DMS153 (cell line): ENCODE measurements around the gene TRIO.
"Not testable (repeated sequence)": the region's sequence is repeated elsewhere in the genome, so short reads cannot be mapped to it uniquely, and the experiment has no call there.

Experiments
- DNase-seq: peaks from one replicate; lab custom pipeline; 2025; lab: John Stamatoyannopoulos, UW

The TRIO gene

GRCh38 chr5:14415024-14415697, 272.0 kb downstream of the TRIO start:
- no peak for DNase-seq

DNA sequence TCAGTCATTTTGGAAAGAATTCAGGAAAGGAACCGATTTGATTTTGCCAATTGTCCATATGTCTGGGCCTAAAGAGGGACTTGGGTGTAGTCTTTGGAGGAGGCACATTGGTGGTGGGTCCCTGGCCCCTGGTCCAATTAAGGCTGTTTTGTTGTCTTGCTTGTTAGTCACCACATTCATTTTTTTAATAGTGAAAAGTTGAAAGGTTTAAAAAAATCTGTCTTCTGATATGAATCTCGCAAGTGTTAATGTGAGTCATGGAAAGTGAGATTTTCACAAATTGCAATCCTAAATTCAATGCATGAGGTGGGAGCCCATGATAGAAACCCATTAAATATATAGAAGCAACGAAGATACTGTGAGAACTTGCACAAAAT, 272.5 kb downstream of the TRIO start:
- no peak for DNase-seq

GRCh38 chr5:14416621-14417275, 273.6 kb downstream of the TRIO start:
- no peak for DNase-seq

DNA sequence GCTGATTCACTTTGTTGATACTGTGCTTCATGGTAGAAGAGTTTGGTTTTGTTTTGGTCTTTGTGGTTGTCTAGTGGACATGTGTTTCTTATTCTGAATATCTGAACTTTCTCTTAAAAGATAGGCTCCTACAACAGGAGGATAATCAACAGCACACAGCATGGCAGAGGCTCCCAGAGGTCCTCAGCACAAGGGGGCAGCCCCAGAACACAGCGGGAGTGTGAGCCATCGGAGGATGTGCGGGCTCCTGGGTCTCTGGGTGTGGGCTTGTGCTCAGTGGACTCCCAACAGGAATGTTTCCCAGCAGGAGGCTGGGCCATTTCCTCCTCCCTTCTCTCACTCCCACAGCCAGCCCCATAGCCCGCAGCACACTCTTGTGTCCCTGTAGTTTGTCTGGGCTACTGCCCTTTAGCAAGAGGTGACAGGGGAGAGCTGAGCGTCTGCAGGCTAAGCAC, 274.2 kb downstream of the TRIO start:
- DNase-seq = no peak

- no peak for DNase-seq
These were observed 274.9 kb downstream of the TRIO start for GRCh38 chr5:14417792-14418765.

DNA sequence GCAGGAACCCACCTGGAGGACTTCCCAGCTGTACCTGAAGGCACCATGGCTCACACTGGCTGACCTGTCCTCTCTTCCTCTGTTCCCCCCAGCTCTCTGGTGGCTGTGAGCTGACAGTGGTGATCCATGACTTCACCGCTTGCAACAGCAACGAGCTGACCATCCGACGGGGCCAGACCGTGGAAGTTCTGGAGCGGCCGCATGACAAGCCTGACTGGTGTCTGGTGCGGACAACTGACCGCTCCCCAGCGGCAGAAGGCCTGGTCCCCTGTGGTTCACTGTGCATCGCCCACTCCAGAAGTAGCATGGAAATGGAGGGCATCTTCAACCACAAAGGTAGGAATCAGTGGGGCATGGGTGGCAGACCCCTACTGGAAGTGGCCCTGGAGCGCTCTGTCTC, 276.5 kb downstream of the TRIO start:
- DNase-seq = no peak

- no peak for DNase-seq
These were observed 277.1 kb downstream of the TRIO start for GRCh38 chr5:14420101-14420811.

GRCh38 chr5:14421851-14422250, 278.7 kb downstream of the TRIO start:
- no peak for DNase-seq

GRCh38 chr5:14424011-14424685, 281.0 kb downstream of the TRIO start:
- no peak for DNase-seq

- no peak for DNase-seq
These were observed 282.4 kb downstream of the TRIO start for GRCh38 chr5:14425559-14425958.

DNA sequence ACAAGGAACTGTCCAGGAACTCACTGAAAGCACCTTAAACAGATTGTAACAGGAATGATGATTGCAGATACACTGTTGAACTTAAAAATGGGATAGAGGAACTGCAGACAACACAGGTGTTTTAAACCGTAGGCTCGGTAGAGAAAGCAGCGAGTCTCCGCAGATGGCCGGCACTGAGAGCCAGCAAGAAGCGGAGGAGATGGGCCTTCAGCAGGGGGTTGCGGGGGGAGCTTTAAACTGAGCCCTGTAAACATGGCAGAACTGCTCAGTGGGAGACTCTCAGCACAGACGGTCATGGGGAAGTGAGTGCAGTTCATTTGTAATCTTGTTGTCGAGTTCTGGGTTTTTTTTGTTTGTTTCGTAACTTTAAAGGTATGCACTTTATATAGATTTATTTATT, 283.4 kb downstream of the TRIO start:
- no peak for DNase-seq

DNA sequence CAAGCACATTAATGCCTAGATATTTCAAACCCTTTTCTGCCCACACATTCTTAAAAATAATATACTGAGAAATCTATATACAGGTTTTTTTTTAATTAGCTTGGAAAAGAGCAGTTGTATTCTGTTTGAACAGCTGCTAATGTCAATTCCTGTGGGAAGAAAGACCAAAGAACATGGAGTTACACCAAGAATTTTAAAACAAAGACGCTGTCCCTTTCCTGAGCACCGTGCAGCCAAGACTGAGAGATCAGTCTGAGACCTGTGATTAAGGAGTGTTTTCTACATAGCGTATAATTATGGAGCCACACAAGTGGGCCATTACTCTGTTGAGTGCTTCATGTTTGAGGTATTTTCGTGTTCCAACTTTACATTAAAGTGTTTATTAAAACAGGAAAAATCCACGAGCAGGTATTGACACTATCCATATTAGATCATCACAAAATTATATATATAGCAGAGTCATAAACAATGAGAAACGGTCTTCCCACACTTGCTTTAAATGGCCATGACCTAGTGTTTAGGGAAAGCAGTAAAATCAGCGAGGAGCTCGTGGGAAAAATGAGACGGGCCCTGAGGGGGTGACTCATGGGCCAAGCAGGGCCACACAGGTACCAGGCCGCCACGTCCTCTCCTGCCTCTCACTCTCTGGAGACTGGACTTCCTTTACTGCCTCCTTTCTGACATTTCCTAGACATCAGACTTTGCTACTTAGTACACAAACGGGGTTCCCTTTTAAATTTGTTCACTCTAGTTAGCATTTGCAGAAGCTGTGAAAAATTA, 285.4 kb downstream of the TRIO start:
- no peak for DNase-seq

- no peak for DNase-seq
These were observed 286.2 kb downstream of the TRIO start for GRCh38 chr5:14429101-14430050.

GRCh38 chr5:14431534-14431933, 288.4 kb downstream of the TRIO start:
- no peak for DNase-seq

DNA sequence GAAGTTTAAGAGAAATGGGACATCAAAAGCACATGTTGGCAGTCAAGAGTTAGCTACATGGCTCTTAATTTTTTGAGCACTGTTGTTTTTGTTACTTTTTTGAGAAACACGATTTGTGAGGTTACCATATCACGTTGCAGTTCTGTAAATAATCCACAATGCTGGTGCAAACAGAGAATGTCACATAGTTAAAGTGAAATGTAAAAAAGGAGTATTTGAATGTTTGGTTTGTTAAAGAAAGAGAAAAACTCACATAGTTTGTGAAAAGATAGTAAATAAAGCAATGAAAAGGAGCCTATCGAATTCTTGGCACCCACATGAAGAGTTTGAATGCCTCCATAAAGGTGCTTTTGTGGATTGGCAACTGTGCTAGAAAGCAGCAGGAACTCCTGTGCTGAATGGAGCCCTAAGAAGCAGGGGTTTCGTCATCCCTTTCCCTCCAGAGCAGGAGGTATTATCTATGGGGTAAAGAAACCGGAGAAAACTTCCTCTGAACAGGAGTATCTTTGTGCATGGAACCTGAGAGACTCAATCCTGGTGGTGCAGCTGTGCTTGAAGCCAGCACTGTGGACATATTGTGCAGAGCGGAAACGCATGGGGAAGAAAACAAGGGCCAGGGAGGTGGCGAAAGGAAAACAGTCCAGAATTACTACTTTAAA, 289.9 kb downstream of the TRIO start:
- no peak for DNase-seq

GRCh38 chr5:14435481-14435880, 292.3 kb downstream of the TRIO start:
- DNase-seq = no peak

DNA sequence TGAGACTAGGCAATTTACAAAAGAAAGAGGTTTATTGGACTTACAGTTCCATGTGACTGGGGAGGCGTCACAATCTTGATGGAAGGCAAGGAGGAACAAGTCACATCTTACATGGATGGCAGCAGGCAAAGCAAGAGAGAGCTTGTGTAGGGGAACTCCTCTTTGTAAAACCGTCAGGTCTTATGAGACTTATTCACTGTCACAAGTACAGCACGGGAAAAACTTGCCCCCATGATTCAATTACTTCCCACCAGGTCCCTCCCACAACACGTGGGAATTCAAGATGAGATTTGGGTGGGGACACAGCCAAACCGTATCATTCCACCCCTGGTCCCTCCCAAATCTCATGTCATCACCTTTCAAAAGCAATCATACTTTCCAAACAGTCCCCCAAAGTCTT, 293.0 kb downstream of the TRIO start:
- not testable (repeated sequence) for DNase-seq

- DNase-seq = no peak
These were observed 293.8 kb downstream of the TRIO start for GRCh38 chr5:14436801-14437542.
